ENCODE measurements around the gene RAB11FIP4.

The RAB11FIP4 gene

GRCh38 chr17:31431098-31431851, 39.8 kb downstream of the RAB11FIP4 start:
- no peak overlapping the region for H3K4me3 ChIP-seq (ENCODE audit: low read depth, low read length)

GRCh38 chr17:31431852-31432658, 40.6 kb downstream of the RAB11FIP4 start:
- H3K4me3 ChIP-seq (ENCODE audit: low read depth, low read length): no peak overlapping the region
- no peak for TF ChIP-seq CTCF (IDR thresholded peaks at IDR 0.05; ENCODE audit: low read depth, low read length)
- TF ChIP-seq MYC (IDR thresholded peaks at IDR 0.05; ENCODE audit: low read depth, low read length): no peak
- no peak for TF ChIP-seq MAX (IDR thresholded peaks at IDR 0.05; ENCODE audit: low read depth, low read length)
- TF ChIP-seq POLR2A (IDR thresholded peaks at IDR 0.05; ENCODE audit: extremely low read depth, insufficient read length): no peak
- DNase-seq (ENCODE audit: low read depth): no peak

More at GRCh38 chr17:31431098-31431851, 39.8 kb downstream of the RAB11FIP4 start:
- no peak for TF ChIP-seq MAX (IDR thresholded peaks at IDR 0.05; ENCODE audit: low read depth, low read length)
- TF ChIP-seq CTCF (IDR thresholded peaks at IDR 0.05; ENCODE audit: low read depth, low read length): no peak
- no peak for TF ChIP-seq POLR2A (IDR thresholded peaks at IDR 0.05; ENCODE audit: extremely low read depth, insufficient read length)
- TF ChIP-seq MYC (IDR thresholded peaks at IDR 0.05; ENCODE audit: low read depth, low read length): no peak
- peak; percentile 34 for DNase-seq (ENCODE audit: low read depth)

GRCh38 chr17:31433091-31433790, 41.8 kb downstream of the RAB11FIP4 start:
- TF ChIP-seq CTCF (IDR thresholded peaks at IDR 0.05; ENCODE audit: low read depth, low read length) (no peak), MAX (IDR thresholded peaks at IDR 0.05; ENCODE audit: low read depth, low read length) (no peak), POLR2A (IDR thresholded peaks at IDR 0.05; ENCODE audit: extremely low read depth, insufficient read length) (no peak), MYC (IDR thresholded peaks at IDR 0.05; ENCODE audit: low read depth, low read length) (no peak)
- no peak overlapping the region for H3K4me3 ChIP-seq (ENCODE audit: low read depth, low read length)
- peak; percentile 66 for DNase-seq (ENCODE audit: low read depth)

GRCh38 chr17:31433811-31434726, 42.6 kb downstream of the RAB11FIP4 start:
- DNase-seq (ENCODE audit: low read depth): no peak
- H3K4me3 ChIP-seq (ENCODE audit: low read depth, low read length): no peak overlapping the region
- TF ChIP-seq MYC (IDR thresholded peaks at IDR 0.05; ENCODE audit: low read depth, low read length) (no peak), MAX (IDR thresholded peaks at IDR 0.05; ENCODE audit: low read depth, low read length) (no peak), POLR2A (IDR thresholded peaks at IDR 0.05; ENCODE audit: extremely low read depth, insufficient read length) (no peak), CTCF (IDR thresholded peaks at IDR 0.05; ENCODE audit: low read depth, low read length) (no peak)

GRCh38 chr17:31434727-31435050, 43.2 kb downstream of the RAB11FIP4 start:
- H3K4me3 ChIP-seq (ENCODE audit: low read depth, low read length): no peak overlapping the region
- no peak for TF ChIP-seq MAX (IDR thresholded peaks at IDR 0.05; ENCODE audit: low read depth, low read length)
- TF ChIP-seq POLR2A (IDR thresholded peaks at IDR 0.05; ENCODE audit: extremely low read depth, insufficient read length): no peak
- no peak for TF ChIP-seq CTCF (IDR thresholded peaks at IDR 0.05; ENCODE audit: low read depth, low read length)
- TF ChIP-seq MYC (IDR thresholded peaks at IDR 0.05; ENCODE audit: low read depth, low read length): no peak
- DNase-seq (ENCODE audit: low read depth): no peak

Measured in NB4 (cell line).